ENCODE data around the gene APEH.

APEH gene

GRCh38 chr3:49629451-49629850 is 44.7 kb upstream of the APEH start:
- TF ChIP-seq CTCF (conservative IDR thresholded peaks at IDR 0.05; ENCODE audit: control insufficient read depth, insufficient read depth, low read depth, low read length) = no peak
- H3K4me3 ChIP-seq (ENCODE audit: control insufficient read depth, low read depth, low read length) = no peak overlapping the region
- DNase-seq (ENCODE audit: low read depth) = no peak

DNA sequence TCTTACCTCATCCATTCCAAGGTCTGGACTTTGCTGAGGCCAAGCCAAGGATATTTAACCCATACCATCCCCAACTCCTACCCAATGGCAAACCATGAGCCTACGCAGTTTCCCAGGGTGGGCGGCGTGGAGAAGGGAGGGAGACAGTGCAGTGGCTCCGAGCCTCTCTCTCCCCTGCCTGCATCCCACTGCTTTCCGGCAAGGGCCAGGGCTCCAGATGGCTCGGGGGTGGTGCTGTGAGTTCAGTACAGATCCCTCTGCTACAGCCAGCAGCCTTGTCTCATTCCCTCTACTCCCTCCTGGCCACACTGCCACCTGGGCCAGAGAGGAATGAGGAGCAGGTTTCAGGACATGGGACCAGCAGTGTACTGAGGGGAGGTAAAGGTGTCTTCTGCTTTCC is 44.3 kb upstream of the APEH start:
- no peak overlapping the region for H3K4me3 ChIP-seq (ENCODE audit: control insufficient read depth, low read depth, low read length)
- no peak for DNase-seq (ENCODE audit: low read depth)
- TF ChIP-seq CTCF (conservative IDR thresholded peaks at IDR 0.05; ENCODE audit: control insufficient read depth, insufficient read depth, low read depth, low read length) = no peak

- no peak for TF ChIP-seq CTCF (conservative IDR thresholded peaks at IDR 0.05; ENCODE audit: control insufficient read depth, insufficient read depth, low read depth, low read length)
- H3K4me3 ChIP-seq (ENCODE audit: control insufficient read depth, low read depth, low read length) = no peak overlapping the region
- no peak for DNase-seq (ENCODE audit: low read depth)
Observed at GRCh38 chr3:49630784-49631183, 43.4 kb upstream of the APEH start.

- no peak for DNase-seq (ENCODE audit: low read depth)
- H3K4me3 ChIP-seq (ENCODE audit: control insufficient read depth, low read depth, low read length) = no peak overlapping the region
- no peak for TF ChIP-seq CTCF (conservative IDR thresholded peaks at IDR 0.05; ENCODE audit: control insufficient read depth, insufficient read depth, low read depth, low read length)
Observed at GRCh38 chr3:49634736-49635135, 39.4 kb upstream of the APEH start.

DNA sequence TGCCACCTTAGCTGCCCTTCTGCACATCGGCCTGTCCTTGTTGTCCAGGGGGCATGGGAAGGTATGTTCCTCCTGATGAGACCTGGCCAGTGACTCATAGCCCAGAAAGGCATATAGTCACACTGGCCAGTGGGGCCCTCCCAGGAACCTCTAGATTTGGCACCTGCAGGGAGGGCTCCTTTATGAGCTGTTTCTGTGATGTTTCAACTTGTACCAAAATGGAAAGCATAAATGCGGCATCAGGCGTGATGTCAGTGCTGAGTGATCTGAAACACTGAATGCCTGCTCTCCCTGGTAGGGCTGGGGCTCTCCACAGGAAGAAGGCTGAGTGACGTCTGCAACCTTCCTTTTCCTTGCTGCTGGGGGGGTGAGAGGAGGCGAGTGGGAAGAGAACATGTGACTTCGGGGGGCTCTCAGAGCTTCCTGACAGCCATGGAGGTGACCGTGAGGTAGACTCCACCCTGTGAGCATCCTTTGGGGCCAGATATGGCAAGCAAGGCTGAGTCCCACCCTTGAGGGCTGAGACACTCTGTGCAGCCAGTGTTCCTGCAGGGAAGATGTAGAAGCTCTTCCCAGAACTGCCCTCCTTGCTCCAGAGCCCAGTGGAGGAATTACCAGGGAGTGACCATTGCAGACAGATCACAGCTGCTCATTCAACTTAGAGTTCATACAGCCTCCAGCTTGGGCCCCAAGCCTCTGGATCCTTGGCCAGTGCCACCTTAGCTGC is 37.1 kb upstream of the APEH start:
- DNase-seq (ENCODE audit: low read depth) = no peak
- no peak for TF ChIP-seq CTCF (conservative IDR thresholded peaks at IDR 0.05; ENCODE audit: control insufficient read depth, insufficient read depth, low read depth, low read length)
- H3K4me3 ChIP-seq (ENCODE audit: control insufficient read depth, low read depth, low read length) = no peak overlapping the region

GRCh38 chr3:49638445-49638844 is 35.7 kb upstream of the APEH start:
- peak; percentile 50 for DNase-seq (ENCODE audit: low read depth)

More at GRCh38 chr3:49638445-49638844, 35.7 kb upstream of the APEH start:
- H3K4me3 ChIP-seq (ENCODE audit: control insufficient read depth, low read depth, low read length) = no peak overlapping the region
- no peak for TF ChIP-seq CTCF (conservative IDR thresholded peaks at IDR 0.05; ENCODE audit: control insufficient read depth, insufficient read depth, low read depth, low read length)
